OCI-LY7 (cell line): ENCODE data around the gene LMOD3.

Experiments used
- EZH2phosphoT487 ChIP-seq: fragments of 200-600 bp; sonication (generic); IDR thresholded peaks from 2 replicates; pipeline ENCODE4 v1.6.1; 2018; ENCODE audit warnings: low read depth, borderline replicate concordance, mild to moderate bottlenecking, mixed run types, antibody characterized with exemption, low read length, moderate library complexity, mixed read lengths
- TF ChIP-seq, protein P1 (sequence below): fragments of 200-600 bp; sonication (generic); conservative IDR thresholded peaks from 2 replicates; pipeline ENCODE4 v1.5.1; 2014; ENCODE audit warnings: mild to moderate bottlenecking, antibody characterized with exemption, low read length, moderate library complexity, mixed read lengths

DNA sequence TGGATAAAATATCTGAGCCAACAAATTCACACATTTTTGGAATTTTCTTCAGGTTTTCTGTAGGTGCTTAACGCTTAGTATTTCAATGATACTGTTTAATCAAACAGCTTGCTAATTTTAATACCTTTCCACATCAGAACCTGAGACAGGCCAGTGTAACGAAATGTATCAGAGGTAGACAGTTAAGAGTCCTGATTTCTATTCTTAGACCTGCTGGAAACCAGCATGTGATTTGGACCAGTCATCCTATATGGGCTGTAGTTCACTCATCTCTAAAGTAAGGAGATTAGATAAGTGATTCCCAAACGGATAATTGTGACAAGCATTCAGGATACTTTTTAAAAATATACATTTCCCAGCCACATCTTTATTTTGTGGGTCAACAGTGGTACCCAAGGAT is 19.3 kb downstream of the LMOD3 start:
- TF ChIP-seq, protein P1, sequence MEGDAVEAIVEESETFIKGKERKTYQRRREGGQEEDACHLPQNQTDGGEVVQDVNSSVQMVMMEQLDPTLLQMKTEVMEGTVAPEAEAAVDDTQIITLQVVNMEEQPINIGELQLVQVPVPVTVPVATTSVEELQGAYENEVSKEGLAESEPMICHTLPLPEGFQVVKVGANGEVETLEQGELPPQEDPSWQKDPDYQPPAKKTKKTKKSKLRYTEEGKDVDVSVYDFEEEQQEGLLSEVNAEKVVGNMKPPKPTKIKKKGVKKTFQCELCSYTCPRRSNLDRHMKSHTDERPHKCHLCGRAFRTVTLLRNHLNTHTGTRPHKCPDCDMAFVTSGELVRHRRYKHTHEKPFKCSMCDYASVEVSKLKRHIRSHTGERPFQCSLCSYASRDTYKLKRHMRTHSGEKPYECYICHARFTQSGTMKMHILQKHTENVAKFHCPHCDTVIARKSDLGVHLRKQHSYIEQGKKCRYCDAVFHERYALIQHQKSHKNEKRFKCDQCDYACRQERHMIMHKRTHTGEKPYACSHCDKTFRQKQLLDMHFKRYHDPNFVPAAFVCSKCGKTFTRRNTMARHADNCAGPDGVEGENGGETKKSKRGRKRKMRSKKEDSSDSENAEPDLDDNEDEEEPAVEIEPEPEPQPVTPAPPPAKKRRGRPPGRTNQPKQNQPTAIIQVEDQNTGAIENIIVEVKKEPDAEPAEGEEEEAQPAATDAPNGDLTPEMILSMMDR: no peak
- TF ChIP-seq EZH2phosphoT487: no peak
